Measurements from ENCODE around the gene OR6K2. TPM values are rescaled to one million over a fixed set of nuclear protein-coding genes. Genes with fewer than 3 reads are reported as not detected.

Gene OR6K2
- total RNA-seq, 1 donor from 2014 or later: not detected

GRCh38 chr1:158728510-158729225 is 28.2 kb upstream of the OR6K2 start:
- H3K27me3 Mint-ChIP-seq (ENCODE audit: low read depth): peaks cover 7% of the 10 kb centered on the region
- H3K4me1 Mint-ChIP-seq (ENCODE audit: low read depth): no peaks in the 10 kb centered on the region
- H3K4me3 Mint-ChIP-seq (ENCODE audit: unreplicated experiment): no peak overlapping the region
- H3K36me3 Mint-ChIP-seq (ENCODE audit: low read depth): no peaks in the 10 kb centered on the region
- TF ChIP-seq CTCF (IDR thresholded peaks at IDR 0.05): no peak
- no peaks in the 10 kb centered on the region for H3K9me3 Mint-ChIP-seq (ENCODE audit: low read depth)
- no peak overlapping the region for H3K27ac Mint-ChIP-seq (ENCODE audit: unreplicated experiment)
- DNase-seq (ENCODE audit: low spot score): no peak

- H3K36me3 Mint-ChIP-seq (ENCODE audit: low read depth): no peaks in the 10 kb centered on the region
- H3K4me1 Mint-ChIP-seq (ENCODE audit: low read depth): no peaks in the 10 kb centered on the region
- no peak for DNase-seq (ENCODE audit: low spot score)
- H3K9me3 Mint-ChIP-seq (ENCODE audit: low read depth): no peaks in the 10 kb centered on the region
- no peak overlapping the region for H3K27ac Mint-ChIP-seq (ENCODE audit: unreplicated experiment)
- TF ChIP-seq CTCF (IDR thresholded peaks at IDR 0.05): no peak
- H3K27me3 Mint-ChIP-seq (ENCODE audit: low read depth): peaks cover 13% of the 10 kb centered on the region
- no peak overlapping the region for H3K4me3 Mint-ChIP-seq (ENCODE audit: unreplicated experiment)
Observed at GRCh38 chr1:158724442-158724841, 24.0 kb upstream of the OR6K2 start.

GRCh38 chr1:158720620-158721019 is 20.2 kb upstream of the OR6K2 start, which contains the start of gene OR6K3:
Gene OR6K3, minus strand, starts transcription at chr1:158720720. Its CDS starts 2,605 bp downstream, at chr1:158718115.
- Mint-ChIP-seq H3K27ac (ENCODE audit: unreplicated experiment) (no peak within 1 kb of the TSS), H3K27me3 (ENCODE audit: low read depth) (peaks cover 10% of the 10 kb centered on the region), H3K9me3 (ENCODE audit: low read depth) (no peaks in the 10 kb centered on the region), H3K4me3 (ENCODE audit: unreplicated experiment) (no peak within 1 kb of the TSS), H3K36me3 (ENCODE audit: low read depth) (no peaks in the 10 kb centered on the region), H3K4me1 (ENCODE audit: low read depth) (no peaks in the 10 kb centered on the region)
- no peak for TF ChIP-seq CTCF (IDR thresholded peaks at IDR 0.05)
- no peak for DNase-seq (ENCODE audit: low spot score)

- H3K27ac Mint-ChIP-seq (ENCODE audit: unreplicated experiment): no peak overlapping the region
- H3K4me3 Mint-ChIP-seq (ENCODE audit: unreplicated experiment): no peak overlapping the region
- no peak for DNase-seq (ENCODE audit: low spot score)
- peaks cover 12% of the 10 kb centered on the region for H3K27me3 Mint-ChIP-seq (ENCODE audit: low read depth)
- H3K36me3 Mint-ChIP-seq (ENCODE audit: low read depth): no peaks in the 10 kb centered on the region
- no peaks in the 10 kb centered on the region for H3K4me1 Mint-ChIP-seq (ENCODE audit: low read depth)
- no peak for TF ChIP-seq CTCF (IDR thresholded peaks at IDR 0.05)
- H3K9me3 Mint-ChIP-seq (ENCODE audit: low read depth): no peaks in the 10 kb centered on the region
Observed at GRCh38 chr1:158719664-158720063, 19.2 kb upstream of the OR6K2 start.

GRCh38 chr1:158717344-158717743 is 16.9 kb upstream of the OR6K2 start:
- H3K27ac Mint-ChIP-seq (ENCODE audit: unreplicated experiment): no peak overlapping the region
- H3K27me3 Mint-ChIP-seq (ENCODE audit: low read depth): peaks cover 12% of the 10 kb centered on the region
- no peaks in the 10 kb centered on the region for H3K9me3 Mint-ChIP-seq (ENCODE audit: low read depth)
- DNase-seq (ENCODE audit: low spot score): no peak
- H3K4me1 Mint-ChIP-seq (ENCODE audit: low read depth): no peaks in the 10 kb centered on the region
- TF ChIP-seq CTCF (IDR thresholded peaks at IDR 0.05): no peak
- no peaks in the 10 kb centered on the region for H3K36me3 Mint-ChIP-seq (ENCODE audit: low read depth)
- H3K4me3 Mint-ChIP-seq (ENCODE audit: unreplicated experiment): no peak overlapping the region

Measured in chondrocyte (in vitro differentiated cells).